WTC11 (cell line): ENCODE data around the gene CNR2. TPM values are rescaled to one million over a fixed set of nuclear protein-coding genes. Genes with fewer than 3 reads are reported as not detected.

ENCODE experiments used
- AFF4 ChIP-seq: sonication (generic); formaldehyde crosslinking; IDR thresholded peaks from 2 replicates; pipeline ENCODE4 v1.8.1; 2023; ENCODE audit warnings: mild to moderate bottlenecking, missing genetic modification reagents, borderline replicate concordance
- CREM ChIP-seq: sonication (generic); formaldehyde crosslinking; IDR thresholded peaks from 2 replicates; pipeline ENCODE4 v1.8.1; 2022; ENCODE audit warnings: mild to moderate bottlenecking, missing genetic modification reagents, moderate library complexity
- FOXP4 ChIP-seq: sonication (generic); formaldehyde crosslinking; IDR thresholded peaks from 2 replicates; pipeline ENCODE4 v1.8.0; 2022; ENCODE audit warnings: mild to moderate bottlenecking, missing genetic modification reagents
- GABPB1 ChIP-seq: sonication (generic); formaldehyde crosslinking; IDR thresholded peaks from 2 replicates; pipeline ENCODE4 v1.8.1; 2023; ENCODE audit warnings: mild to moderate bottlenecking, missing genetic modification reagents
- HMGXB4 ChIP-seq: sonication (generic); formaldehyde crosslinking; IDR thresholded peaks from 2 replicates; pipeline ENCODE4 v1.8.1; 2023; ENCODE audit warnings: mild to moderate bottlenecking, moderate library complexity, missing genetic modification reagents
- JUN ChIP-seq: sonication (generic); formaldehyde crosslinking; IDR thresholded peaks from 2 replicates; pipeline ENCODE4 v1.8.0; 2023; ENCODE audit warnings: mild to moderate bottlenecking, missing genetic modification reagents
- KAT7 ChIP-seq: sonication (generic); formaldehyde crosslinking; IDR thresholded peaks from 2 replicates; pipeline ENCODE4 v1.8.1; 2023; ENCODE audit warnings: missing genetic modification reagents, mild to moderate bottlenecking, borderline replicate concordance
- MYBL2 ChIP-seq: sonication (generic); formaldehyde crosslinking; IDR thresholded peaks from 2 replicates; pipeline ENCODE4 v1.8.1; 2023; ENCODE audit warnings: mild to moderate bottlenecking, moderate library complexity, missing genetic modification reagents
- NFE2L1 ChIP-seq: sonication (generic); formaldehyde crosslinking; IDR thresholded peaks from 2 replicates; pipeline ENCODE4 v1.8.1; 2023; ENCODE audit warnings: missing genetic modification reagents
- NR2C2 ChIP-seq: sonication (generic); formaldehyde crosslinking; IDR thresholded peaks from 2 replicates; pipeline ENCODE4 v1.8.0; 2022; ENCODE audit warnings: mild to moderate bottlenecking, missing genetic modification reagents
- RORB ChIP-seq: fragments of 250-450 bp; sonication (Bioruptor Pico); IDR thresholded peaks from 2 replicates; pipeline ENCODE4 v1.9.0; 2021; ENCODE audit warnings: mild to moderate bottlenecking
- SMAD3 ChIP-seq: sonication (generic); formaldehyde crosslinking; IDR thresholded peaks from 2 replicates; pipeline ENCODE4 v1.8.0; 2022; ENCODE audit warnings: missing genetic modification reagents, mild to moderate bottlenecking, borderline replicate concordance
- SOX15 ChIP-seq: fragments of 250-450 bp; sonication (Bioruptor Pico); IDR thresholded peaks from 2 replicates; pipeline ENCODE4 v1.9.0; 2021; ENCODE audit warnings: mild to moderate bottlenecking
- SP1 ChIP-seq: sonication (generic); formaldehyde crosslinking; conservative IDR thresholded peaks from 2 replicates; pipeline ENCODE4 v1.8.1; 2022; ENCODE audit warnings: missing genetic modification reagents
- ZNF121 ChIP-seq: sonication (generic); formaldehyde crosslinking; IDR thresholded peaks from 2 replicates; pipeline ENCODE4 v1.8.0; 2023; ENCODE audit warnings: missing genetic modification reagents
- ZNF263 ChIP-seq: sonication (generic); formaldehyde crosslinking; IDR thresholded peaks from 2 replicates; pipeline ENCODE4 v1.8.1; 2022; ENCODE audit warnings: low read depth, mild to moderate bottlenecking, moderate library complexity, missing genetic modification reagents
- ZNF281 ChIP-seq: sonication (generic); formaldehyde crosslinking; IDR thresholded peaks from 2 replicates; pipeline ENCODE4 v1.8.0; 2023; ENCODE audit warnings: mild to moderate bottlenecking, missing genetic modification reagents
- ZNF423 ChIP-seq: fragments of 250-450 bp; sonication (Bioruptor Pico); IDR thresholded peaks from 2 replicates; pipeline ENCODE4 v2.1.2; 2022; ENCODE audit warnings: mild to moderate bottlenecking, moderate library complexity
- total RNA-seq: library from RNA; stranded (reverse); gene quantifications from 3 replicates; pipeline ENCODE4 v1.2.3, GENCODE V29; 2021
- TF ChIP-seq, protein P1 (sequence below): sonication (generic); formaldehyde crosslinking; conservative IDR thresholded peaks from 2 replicates; pipeline ENCODE4 v1.8.1; 2022; ENCODE audit warnings: mild to moderate bottlenecking, missing genetic modification reagents
- TF ChIP-seq, protein P2 (sequence below): sonication (generic); formaldehyde crosslinking; IDR thresholded peaks from 2 replicates; pipeline ENCODE4 v1.8.1; 2023; ENCODE audit warnings: mild to moderate bottlenecking, missing genetic modification reagents
- TF ChIP-seq, protein P3 (sequence below): fragments of 250-450 bp; sonication (Bioruptor Pico); IDR thresholded peaks from 2 replicates; pipeline ENCODE4 v2.1.2; 2022; ENCODE audit warnings: mild to moderate bottlenecking, moderate library complexity
- TF ChIP-seq, protein P4 (sequence below): sonication (generic); formaldehyde crosslinking; IDR thresholded peaks from 2 replicates; pipeline ENCODE4 v1.8.0; 2022; ENCODE audit warnings: mild to moderate bottlenecking, missing genetic modification reagents

Gene CNR2
- total RNA-seq, 1 experiment from 2014 or later, result not detected

DNA sequence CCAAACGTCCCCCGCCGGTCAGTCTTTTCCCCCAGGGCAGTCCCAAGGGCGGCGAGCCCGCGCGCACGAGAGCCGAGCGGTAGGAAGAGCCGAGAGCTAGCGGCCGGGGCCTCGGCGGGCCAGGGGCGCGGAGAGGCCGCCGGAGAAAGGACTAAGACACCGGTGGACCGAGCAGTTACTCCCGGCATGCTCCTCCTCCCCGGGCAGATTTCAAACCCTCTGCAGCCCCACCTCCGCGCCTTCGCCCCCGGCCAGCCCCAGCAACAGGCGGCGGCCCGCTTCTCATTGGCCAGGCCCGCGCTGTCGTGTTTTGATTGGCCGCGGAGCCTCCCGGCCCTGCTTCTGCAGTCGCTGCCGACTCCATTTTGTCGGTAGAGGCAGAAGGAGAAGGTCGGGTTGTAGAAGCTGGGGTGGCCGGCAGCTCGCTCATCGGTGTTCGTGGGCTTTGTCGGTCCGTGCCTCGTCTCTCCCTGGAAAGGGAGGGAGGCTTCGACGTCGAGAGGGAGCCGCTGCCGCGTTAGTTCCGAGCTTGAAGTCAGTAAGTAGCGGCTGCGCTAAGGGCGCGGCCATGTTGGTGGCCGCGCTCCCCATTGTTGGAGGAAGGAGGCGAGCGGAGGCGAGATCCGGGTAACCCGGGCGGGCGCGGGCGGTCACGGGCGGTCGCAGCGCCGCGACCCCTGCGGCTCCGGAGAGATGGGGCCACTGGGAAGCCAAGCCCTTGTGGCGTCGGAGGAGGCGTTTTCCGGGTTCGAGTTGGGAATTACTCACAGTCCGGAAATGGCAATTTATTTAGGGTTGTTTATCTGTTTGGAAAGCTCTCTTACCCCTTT lies 46.5 kb upstream of the CNR2 start, which contains the start of gene PNRC2 (continued):
- TF ChIP-seq SMAD3 (CRISPR knock-in tag), result no peak
- peak; percentile 83 for TF ChIP-seq SP1 (CRISPR knock-in tag)
- TF ChIP-seq CREM, result peak; percentile 52; the same call in 1 of the 2 replicates
- TF ChIP-seq GABPB1 (CRISPR knock-in tag), result peak; percentile 80
- TF ChIP-seq ZNF121 (CRISPR knock-in tag), result no peak
- no peak for TF ChIP-seq FOXP4
- TF ChIP-seq KAT7 (CRISPR knock-in tag), result peak; percentile 72; the same call in 1 of the 2 replicates
- TF ChIP-seq, protein P1, sequence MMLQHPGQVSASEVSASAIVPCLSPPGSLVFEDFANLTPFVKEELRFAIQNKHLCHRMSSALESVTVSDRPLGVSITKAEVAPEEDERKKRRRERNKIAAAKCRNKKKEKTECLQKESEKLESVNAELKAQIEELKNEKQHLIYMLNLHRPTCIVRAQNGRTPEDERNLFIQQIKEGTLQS (CRISPR knock-in tag), result no peak
- TF ChIP-seq NR2C2 (CRISPR knock-in tag), result no peak
- TF ChIP-seq NFE2L1 (CRISPR knock-in tag), result peak; percentile 46; the same call in 1 of the 2 replicates
- no peak for TF ChIP-seq ZNF423 (CRISPR knock-in tag)
- TF ChIP-seq JUN (CRISPR knock-in tag), result no peak
- TF ChIP-seq, protein P2, sequence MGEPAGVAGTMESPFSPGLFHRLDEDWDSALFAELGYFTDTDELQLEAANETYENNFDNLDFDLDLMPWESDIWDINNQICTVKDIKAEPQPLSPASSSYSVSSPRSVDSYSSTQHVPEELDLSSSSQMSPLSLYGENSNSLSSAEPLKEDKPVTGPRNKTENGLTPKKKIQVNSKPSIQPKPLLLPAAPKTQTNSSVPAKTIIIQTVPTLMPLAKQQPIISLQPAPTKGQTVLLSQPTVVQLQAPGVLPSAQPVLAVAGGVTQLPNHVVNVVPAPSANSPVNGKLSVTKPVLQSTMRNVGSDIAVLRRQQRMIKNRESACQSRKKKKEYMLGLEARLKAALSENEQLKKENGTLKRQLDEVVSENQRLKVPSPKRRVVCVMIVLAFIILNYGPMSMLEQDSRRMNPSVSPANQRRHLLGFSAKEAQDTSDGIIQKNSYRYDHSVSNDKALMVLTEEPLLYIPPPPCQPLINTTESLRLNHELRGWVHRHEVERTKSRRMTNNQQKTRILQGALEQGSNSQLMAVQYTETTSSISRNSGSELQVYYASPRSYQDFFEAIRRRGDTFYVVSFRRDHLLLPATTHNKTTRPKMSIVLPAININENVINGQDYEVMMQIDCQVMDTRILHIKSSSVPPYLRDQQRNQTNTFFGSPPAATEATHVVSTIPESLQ, result no peak
- TF ChIP-seq, protein P3, sequence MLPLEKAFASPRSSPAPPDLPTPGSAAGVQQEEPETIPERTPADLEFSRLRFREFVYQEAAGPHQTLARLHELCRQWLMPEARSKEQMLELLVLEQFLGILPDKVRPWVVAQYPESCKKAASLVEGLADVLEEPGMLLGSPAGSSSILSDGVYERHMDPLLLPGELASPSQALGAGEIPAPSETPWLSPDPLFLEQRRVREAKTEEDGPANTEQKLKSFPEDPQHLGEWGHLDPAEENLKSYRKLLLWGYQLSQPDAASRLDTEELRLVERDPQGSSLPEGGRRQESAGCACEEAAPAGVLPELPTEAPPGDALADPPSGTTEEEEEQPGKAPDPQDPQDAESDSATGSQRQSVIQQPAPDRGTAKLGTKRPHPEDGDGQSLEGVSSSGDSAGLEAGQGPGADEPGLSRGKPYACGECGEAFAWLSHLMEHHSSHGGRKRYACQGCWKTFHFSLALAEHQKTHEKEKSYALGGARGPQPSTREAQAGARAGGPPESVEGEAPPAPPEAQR (CRISPR knock-in tag), result no peak
- no peak for TF ChIP-seq SOX15 (CRISPR knock-in tag)
- TF ChIP-seq ZNF281 (CRISPR knock-in tag), result 0 out of 2 replicates have a peak, but pooled peaks have one; percentile 1
- TF ChIP-seq HMGXB4 (CRISPR knock-in tag), result peak; percentile 70; the same call in 1 of the 2 replicates
- no peak for TF ChIP-seq ZNF263 (CRISPR knock-in tag)
- TF ChIP-seq, protein P4, sequence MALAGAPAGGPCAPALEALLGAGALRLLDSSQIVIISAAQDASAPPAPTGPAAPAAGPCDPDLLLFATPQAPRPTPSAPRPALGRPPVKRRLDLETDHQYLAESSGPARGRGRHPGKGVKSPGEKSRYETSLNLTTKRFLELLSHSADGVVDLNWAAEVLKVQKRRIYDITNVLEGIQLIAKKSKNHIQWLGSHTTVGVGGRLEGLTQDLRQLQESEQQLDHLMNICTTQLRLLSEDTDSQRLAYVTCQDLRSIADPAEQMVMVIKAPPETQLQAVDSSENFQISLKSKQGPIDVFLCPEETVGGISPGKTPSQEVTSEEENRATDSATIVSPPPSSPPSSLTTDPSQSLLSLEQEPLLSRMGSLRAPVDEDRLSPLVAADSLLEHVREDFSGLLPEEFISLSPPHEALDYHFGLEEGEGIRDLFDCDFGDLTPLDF (CRISPR knock-in tag), result 0 out of 2 replicates have a peak, but pooled peaks have one; percentile 60
- no peak for TF ChIP-seq RORB
- peak; percentile 98 for TF ChIP-seq MYBL2 (CRISPR knock-in tag)
- TF ChIP-seq AFF4 (CRISPR knock-in tag), result peak; percentile 81; the same call in 1 of the 2 replicates
